ENCODE data around the gene DCLK1. TPM values are rescaled to one million over a fixed set of nuclear protein-coding genes. Genes with fewer than 3 reads are reported as not detected.

DCLK1 gene
- total RNA-seq, 6 experiments from 2014 or later: 0.07 to 0.12 (median 0.10) TPM; not detected in 2

DNA sequence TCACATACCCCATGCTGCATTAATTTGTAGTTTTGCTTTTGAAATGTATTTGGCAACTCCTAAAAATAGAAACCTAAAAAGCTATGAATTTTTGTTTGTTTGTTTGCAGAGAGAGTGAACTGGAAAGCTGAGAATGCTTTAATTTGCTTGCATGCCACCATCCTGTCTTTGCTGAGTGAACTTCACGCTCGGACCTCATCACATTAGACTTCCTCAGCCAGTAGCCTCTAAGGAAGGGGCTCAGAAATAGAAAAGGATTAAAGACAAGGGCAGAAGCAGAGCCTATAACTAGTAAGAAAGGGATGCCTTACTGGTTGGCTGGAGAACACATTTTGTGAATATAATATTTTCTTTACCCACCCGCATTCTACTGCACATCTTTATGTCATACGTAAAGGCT, 275.1 kb downstream of the DCLK1 start:
- TF ChIP-seq, protein P1, sequence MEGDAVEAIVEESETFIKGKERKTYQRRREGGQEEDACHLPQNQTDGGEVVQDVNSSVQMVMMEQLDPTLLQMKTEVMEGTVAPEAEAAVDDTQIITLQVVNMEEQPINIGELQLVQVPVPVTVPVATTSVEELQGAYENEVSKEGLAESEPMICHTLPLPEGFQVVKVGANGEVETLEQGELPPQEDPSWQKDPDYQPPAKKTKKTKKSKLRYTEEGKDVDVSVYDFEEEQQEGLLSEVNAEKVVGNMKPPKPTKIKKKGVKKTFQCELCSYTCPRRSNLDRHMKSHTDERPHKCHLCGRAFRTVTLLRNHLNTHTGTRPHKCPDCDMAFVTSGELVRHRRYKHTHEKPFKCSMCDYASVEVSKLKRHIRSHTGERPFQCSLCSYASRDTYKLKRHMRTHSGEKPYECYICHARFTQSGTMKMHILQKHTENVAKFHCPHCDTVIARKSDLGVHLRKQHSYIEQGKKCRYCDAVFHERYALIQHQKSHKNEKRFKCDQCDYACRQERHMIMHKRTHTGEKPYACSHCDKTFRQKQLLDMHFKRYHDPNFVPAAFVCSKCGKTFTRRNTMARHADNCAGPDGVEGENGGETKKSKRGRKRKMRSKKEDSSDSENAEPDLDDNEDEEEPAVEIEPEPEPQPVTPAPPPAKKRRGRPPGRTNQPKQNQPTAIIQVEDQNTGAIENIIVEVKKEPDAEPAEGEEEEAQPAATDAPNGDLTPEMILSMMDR (IDR thresholded peaks at IDR 0.05): no peak
- TF ChIP-seq POLR2A (IDR thresholded peaks at IDR 0.05): no peak
- Histone ChIP-seq H3K36me3 (no peaks in the 10 kb centered on the region), H3K27ac (no peak overlapping the region), H3K4me3 (no peak overlapping the region), H3K27me3 (no peaks in the 10 kb centered on the region), H3K4me1 (no peaks in the 10 kb centered on the region), H3K9me3 (no peaks in the 10 kb centered on the region)
- DNase-seq (no peak), ATAC-seq (no peak)
- intact Hi-C loops (cut with DNase I): no loop called here
- WGBS (ENCODE audit: insufficient coverage, low coverage, low lambda C conversion rate, missing lambda C conversion rate): 35% methylated on average over 4 of the region's 4 CpGs

GRCh38 chr13:35855531-35856019, 275.6 kb downstream of the DCLK1 start:
- no peak for TF ChIP-seq POLR2A (IDR thresholded peaks at IDR 0.05)
- no peaks in the 10 kb centered on the region for H3K9me3 ChIP-seq
- ATAC-seq: no peak
- intact Hi-C loops (cut with DNase I): no loop called here
- H3K4me3 ChIP-seq: no peak overlapping the region
- DNase-seq: no peak
- no peaks in the 10 kb centered on the region for H3K27me3 ChIP-seq
- WGBS (ENCODE audit: insufficient coverage, low coverage, low lambda C conversion rate, missing lambda C conversion rate): 6% methylated on average over 12 of the region's 12 CpGs
- no peaks in the 10 kb centered on the region for H3K4me1 ChIP-seq
- H3K36me3 ChIP-seq: no peaks in the 10 kb centered on the region
- no peak overlapping the region for H3K27ac ChIP-seq

- Histone ChIP-seq H3K4me1 (no peaks in the 10 kb centered on the region), H3K27me3 (no peaks in the 10 kb centered on the region), H3K9me3 (no peaks in the 10 kb centered on the region), H3K27ac (no peak overlapping the region), H3K36me3 (no peaks in the 10 kb centered on the region), H3K4me3 (no peak overlapping the region)
- intact Hi-C loops (cut with DNase I): no loop called here
- no peak for ATAC-seq
- WGBS (ENCODE audit: insufficient coverage, low coverage, low lambda C conversion rate, missing lambda C conversion rate): 61% methylated on average over 8 of the region's 8 CpGs
- DNase-seq: no peak
- TF ChIP-seq, protein P1 (IDR thresholded peaks at IDR 0.05): no peak
- no peak for TF ChIP-seq POLR2A (IDR thresholded peaks at IDR 0.05)
Observed at GRCh38 chr13:35854286-35854685, 276.9 kb downstream of the DCLK1 start.

- TF ChIP-seq, protein P1 (IDR thresholded peaks at IDR 0.05): no peak
- TF ChIP-seq POLR2A (IDR thresholded peaks at IDR 0.05): no peak
Observed at GRCh38 chr13:35851881-35852280, 279.3 kb downstream of the DCLK1 start.

GRCh38 chr13:35851356-35851755, 279.8 kb downstream of the DCLK1 start:
- Histone ChIP-seq H3K27ac (no peak overlapping the region), H3K4me3 (no peak overlapping the region), H3K27me3 (no peaks in the 10 kb centered on the region), H3K9me3 (no peaks in the 10 kb centered on the region), H3K36me3 (no peaks in the 10 kb centered on the region), H3K4me1 (no peaks in the 10 kb centered on the region)
- TF ChIP-seq, protein P1 (IDR thresholded peaks at IDR 0.05): no peak
- no peak for TF ChIP-seq POLR2A (IDR thresholded peaks at IDR 0.05)
- no peak for DNase-seq
- 37% methylated on average over 5 of the region's 5 CpGs for WGBS (ENCODE audit: insufficient coverage, low coverage, low lambda C conversion rate, missing lambda C conversion rate)
- ATAC-seq: no peak
- intact Hi-C loops (cut with DNase I): no loop called here

More at GRCh38 chr13:35851881-35852280, 279.3 kb downstream of the DCLK1 start:
- Histone ChIP-seq H3K27me3 (no peaks in the 10 kb centered on the region), H3K4me3 (no peak overlapping the region), H3K27ac (no peak overlapping the region), H3K4me1 (no peaks in the 10 kb centered on the region), H3K36me3 (no peaks in the 10 kb centered on the region), H3K9me3 (no peaks in the 10 kb centered on the region)
- DNase-seq (no peak), ATAC-seq (no peak)
- 85% methylated on average over 3 of the region's 3 CpGs for WGBS (ENCODE audit: insufficient coverage, low coverage, low lambda C conversion rate, missing lambda C conversion rate)
- intact Hi-C loops (cut with DNase I): no loop called here

Measured in right lobe of liver (tissue), 6 donors.